ENCODE results near the gene MAGI2.
A peak's percentile ranks its signal among the peaks of the same experiment; 100 is the strongest.
"Not testable (repeated sequence)": the region's sequence is repeated elsewhere in the genome, so short reads cannot be mapped to it uniquely, and the experiment has no call there.

MAGI2 gene

GRCh38 chr7:78284945-78285344 lies 1168.5 kb downstream of the MAGI2 start:
- DNase-seq (ENCODE audit: low read depth), result no peak

DNA sequence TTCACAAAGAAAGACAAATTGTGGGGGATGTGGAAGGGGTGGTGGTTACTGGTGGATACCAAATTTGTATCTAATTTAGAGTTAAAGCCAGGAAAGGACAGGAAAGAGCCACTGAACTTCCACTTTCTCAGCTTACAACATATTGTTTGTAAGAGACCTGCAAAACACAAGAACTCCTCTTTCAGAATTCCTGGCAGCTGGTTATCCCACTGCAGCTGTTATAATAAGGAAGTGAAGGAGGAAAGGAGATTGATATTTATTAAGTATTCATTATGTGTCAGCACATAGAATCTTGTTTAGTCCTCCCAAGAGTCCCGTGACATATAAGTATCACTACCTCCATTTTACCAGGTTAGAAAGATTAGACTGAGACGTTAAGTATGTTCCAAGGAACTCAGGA lies 1173.2 kb downstream of the MAGI2 start:
- no peak for DNase-seq (ENCODE audit: low read depth)

DNA sequence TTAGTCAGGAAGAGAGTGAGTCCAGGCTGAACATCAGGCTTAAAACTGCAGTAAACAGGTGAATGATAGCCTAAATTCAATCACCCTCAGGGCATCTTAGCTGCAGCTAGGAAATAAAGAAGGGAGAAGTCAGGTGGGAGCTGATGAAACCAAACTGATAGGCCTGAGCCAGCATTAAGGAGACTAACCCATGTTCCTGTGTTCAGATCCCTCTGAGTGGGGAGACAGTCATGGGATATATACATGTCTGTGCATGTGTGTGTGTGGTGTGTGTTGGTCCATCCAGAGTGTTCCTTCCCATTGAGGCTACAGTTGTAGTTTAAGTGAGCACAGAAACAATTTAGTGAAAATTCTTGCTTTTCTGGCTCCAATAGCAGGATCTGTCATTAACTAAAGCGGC lies 1174.0 kb downstream of the MAGI2 start:
- no peak for DNase-seq (ENCODE audit: low read depth)

DNA sequence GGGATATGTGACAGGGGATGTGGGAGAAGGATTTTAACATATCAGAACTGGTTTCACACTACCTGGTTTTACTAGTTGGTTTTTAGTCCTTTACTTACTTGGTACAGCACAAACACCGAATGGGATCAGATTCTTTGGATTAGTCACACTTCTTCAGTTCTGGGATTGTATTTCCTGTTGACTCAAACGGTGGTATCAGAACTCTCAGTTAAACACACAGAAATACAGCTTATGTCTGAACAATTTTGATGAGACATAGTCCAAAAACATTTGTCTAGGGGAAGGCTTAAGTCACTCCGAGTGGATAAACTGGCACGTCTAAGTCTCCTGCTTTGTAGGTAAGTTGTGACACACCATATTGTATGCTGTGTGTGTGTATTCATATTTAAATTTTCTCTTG lies 1174.4 kb downstream of the MAGI2 start:
- DNase-seq (ENCODE audit: low read depth), result peak; percentile 62

DNA sequence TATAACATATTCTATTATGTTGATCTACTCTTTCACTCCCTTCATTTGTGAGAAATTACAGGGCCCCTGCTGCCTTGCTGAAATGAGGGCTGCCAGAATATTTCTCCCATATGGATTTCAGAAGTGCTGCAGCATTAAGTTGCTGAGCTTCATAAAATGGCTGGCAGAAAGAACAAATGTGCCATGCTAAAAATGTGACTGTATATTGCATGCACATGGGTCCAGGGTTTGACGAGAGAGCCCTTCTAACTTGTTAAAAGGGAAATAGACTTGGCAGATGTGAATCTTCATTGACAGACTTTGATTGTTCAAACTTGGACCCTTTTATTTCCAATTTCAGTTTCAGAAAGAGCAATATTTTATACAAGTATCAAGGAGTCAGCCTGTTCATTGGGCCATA lies 1186.3 kb downstream of the MAGI2 start:
- no peak for DNase-seq (ENCODE audit: low read depth)

GRCh38 chr7:78265486-78265885 lies 1188.0 kb downstream of the MAGI2 start:
- DNase-seq (ENCODE audit: low read depth), result no peak

DNA sequence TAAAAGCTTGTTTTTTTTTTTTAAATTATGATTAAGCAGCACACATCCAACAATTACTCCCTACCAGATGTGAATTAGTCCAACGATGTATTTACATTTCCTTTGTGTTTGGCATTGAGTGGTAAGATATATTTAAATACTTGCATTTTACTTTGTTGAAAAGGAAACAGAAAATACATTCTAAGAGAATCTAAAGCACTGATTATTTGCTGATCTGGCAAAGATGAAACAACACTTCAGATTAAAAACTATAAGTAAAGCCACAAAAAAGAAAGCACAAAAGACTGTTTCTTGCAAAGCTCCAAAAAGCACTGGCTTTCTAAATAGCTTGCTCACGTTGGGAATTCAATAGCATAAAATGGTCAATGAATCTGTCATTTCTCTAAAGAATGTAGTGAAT lies 1188.4 kb downstream of the MAGI2 start:
- DNase-seq (ENCODE audit: low read depth), result no peak

- DNase-seq (ENCODE audit: low read depth), result no peak
Measured at GRCh38 chr7:78264105-78264504, 1189.4 kb downstream of the MAGI2 start.

- no peak for DNase-seq (ENCODE audit: low read depth)
Measured at GRCh38 chr7:78261739-78262138, 1191.7 kb downstream of the MAGI2 start.

GRCh38 chr7:78261302-78261701 lies 1192.2 kb downstream of the MAGI2 start:
- DNase-seq (ENCODE audit: low read depth), result no peak

- no peak for DNase-seq (ENCODE audit: low read depth)
Measured at GRCh38 chr7:78260826-78261225, 1192.6 kb downstream of the MAGI2 start.

DNA sequence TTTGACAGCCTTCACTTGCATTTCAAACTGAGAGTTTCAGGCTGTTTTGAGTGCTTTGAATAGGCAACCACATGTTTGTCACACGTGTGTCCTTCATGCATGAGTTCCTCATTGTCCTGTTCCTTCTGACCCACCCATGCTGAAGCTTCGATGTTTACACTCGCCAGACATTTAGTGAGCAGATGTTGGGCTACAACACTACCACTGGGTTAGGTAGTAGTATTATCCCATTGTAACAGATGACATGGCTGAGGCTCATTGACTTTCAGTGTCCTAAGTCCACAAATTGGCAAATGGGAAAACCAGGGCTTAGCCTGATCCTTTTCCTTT lies 1198.8 kb downstream of the MAGI2 start:
- no peak for DNase-seq (ENCODE audit: low read depth)

DNA sequence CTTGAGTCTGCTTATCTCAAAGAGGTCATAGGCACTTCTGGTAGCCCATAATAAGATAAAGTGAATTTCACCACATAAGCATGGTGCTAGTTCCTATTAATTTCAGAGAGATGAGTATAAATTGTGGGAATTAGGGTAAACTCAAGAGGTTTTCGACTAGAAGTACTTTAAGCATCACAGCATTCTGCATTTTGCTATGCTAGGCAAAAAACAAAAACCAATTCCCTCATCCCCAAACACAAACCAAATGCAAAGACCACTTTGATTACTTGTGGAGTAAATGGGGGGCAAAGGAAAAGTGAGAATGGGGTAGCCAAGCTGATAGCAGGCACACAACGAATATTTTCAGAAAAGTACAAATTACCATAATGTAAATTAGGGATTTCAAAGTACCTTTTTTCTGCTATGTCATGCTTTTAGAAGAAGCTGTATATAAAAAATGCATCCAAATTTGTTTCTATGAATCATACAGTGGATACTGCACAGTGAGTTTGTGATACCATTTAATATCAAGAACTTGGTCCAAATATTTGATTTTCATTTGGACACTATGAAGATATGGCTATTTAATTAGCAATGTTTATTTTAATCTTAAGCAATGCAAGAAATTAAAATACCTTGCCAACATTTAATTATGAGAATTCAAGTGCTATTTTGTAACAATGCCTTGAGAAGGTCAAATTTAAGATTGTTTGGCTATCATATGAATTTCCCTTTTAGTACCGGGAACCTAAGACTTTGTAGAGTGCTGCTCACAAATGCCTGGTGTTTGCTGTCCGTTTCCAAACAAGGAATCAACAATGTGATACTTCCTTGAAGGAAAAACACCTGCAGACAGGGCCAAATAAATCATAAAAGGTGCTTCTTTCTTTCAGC lies 1199.4 kb downstream of the MAGI2 start:
- DNase-seq (ENCODE audit: low read depth), result no peak

GRCh38 chr7:78248867-78249266 lies 1204.6 kb downstream of the MAGI2 start:
- DNase-seq (ENCODE audit: low read depth), result no peak

DNA sequence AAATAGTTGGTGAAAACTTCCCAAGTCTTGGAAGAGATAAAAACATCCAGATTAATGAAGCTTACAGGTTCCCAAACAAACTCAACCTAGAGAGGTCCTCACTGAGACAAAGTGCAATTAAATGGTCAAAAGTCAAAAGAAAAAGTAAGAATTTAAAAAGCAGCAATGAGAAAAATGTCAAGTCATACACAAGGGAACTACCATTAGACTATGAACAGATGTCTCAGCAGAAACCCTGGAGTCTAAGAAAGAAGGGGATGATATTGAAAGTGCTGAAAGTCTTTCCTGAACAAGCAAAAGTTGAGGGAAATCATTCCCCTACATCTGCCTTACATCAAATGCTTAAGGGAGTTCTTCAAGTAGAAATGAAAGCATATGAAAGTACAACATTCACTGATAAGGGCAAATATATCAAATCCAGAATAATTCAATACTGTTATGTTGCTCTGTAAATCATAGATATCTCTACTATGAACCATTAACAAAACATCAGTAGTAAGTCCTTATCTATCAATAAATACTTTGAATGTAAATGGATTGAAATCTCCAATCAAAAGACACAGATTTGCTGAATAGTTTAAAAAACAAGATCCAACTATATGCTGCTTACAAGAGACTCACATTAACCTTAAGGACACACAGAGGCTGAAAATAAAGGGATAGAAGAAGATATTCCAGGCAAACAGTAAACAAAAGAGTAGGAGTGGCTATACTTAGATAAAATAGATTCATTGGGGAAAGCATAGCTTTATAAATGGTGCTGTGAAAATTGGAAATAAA lies 1205.4 kb downstream of the MAGI2 start:
- DNase-seq (ENCODE audit: low read depth), result no peak

- DNase-seq (ENCODE audit: low read depth), result not testable (repeated sequence)
Measured at GRCh38 chr7:78240179-78240578, 1213.3 kb downstream of the MAGI2 start.

DNA sequence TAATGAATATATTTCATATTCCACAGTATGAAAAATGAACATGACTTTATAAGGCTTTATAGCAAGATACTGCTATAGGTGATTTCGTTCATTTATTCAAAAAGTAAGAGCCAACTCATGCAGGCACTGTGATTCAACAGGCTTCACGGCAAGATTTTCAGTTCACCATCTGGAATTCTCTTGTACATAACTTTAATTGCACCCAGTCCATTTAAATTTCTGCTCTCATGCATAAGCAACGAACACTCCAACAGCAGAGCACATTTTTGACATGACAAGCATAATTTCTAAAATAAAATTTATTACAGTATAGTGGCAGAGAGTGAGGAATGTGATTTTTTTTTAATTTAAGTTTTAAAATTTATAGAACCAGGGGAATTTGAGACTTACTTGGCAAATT lies 1218.8 kb downstream of the MAGI2 start:
- DNase-seq (ENCODE audit: low read depth), result no peak

GRCh38 chr7:78232806-78233205 lies 1220.7 kb downstream of the MAGI2 start:
- DNase-seq (ENCODE audit: low read depth), result peak; percentile 12

- DNase-seq (ENCODE audit: low read depth), result peak; percentile 11
Measured at GRCh38 chr7:78226059-78226719, 1227.3 kb downstream of the MAGI2 start.

DNA sequence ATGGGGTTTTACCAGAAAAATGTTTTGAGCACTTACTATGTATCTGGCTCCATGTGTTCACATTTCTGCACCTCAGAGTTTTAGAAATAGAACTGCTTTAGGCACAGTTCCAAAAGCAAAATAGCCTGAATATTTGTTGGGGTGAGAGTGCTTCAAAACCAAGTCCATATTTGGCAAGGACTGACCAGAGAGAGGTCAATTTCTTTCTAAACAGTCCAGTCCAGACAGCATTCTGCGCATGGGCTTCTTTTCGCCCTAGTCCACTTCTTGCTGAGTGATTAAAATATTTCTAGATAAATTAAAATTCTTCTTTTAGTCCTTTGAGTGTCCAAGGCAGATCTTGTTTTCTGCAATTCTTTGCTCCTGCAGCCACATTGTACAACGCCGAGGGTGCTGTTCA lies 1227.9 kb downstream of the MAGI2 start:
- DNase-seq (ENCODE audit: low read depth), result no peak

DNA sequence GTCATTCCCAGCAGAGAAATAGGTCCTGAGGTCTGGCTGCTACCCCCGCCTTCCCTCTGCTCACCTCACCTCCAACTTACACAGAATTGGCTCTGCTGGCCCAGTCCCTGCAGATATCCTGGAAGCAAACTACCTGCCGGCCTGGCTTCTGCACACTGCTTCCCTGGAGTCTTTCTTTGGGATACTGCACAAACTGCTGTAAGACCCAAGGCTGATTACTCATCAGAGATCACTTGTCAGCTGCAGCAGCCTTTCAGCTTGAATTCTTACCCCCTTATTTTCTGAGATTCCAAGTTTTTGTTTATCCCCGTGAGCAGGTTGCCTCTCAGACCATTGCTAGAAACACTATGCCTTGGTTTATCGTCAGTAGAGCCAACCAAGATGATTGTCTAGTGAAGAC lies 1228.5 kb downstream of the MAGI2 start:
- DNase-seq (ENCODE audit: low read depth), result no peak

- no peak for DNase-seq (ENCODE audit: low read depth)
Measured at GRCh38 chr7:78223598-78223997, 1229.9 kb downstream of the MAGI2 start.
